ENCODE results near the gene EVPLL.
"Not testable (repeated sequence)": the region's sequence is repeated elsewhere in the genome, so short reads cannot be mapped to it uniquely, and the experiment has no call there.

EVPLL gene

GRCh38 chr17:18379246-18380146 lies 1.9 kb downstream of the EVPLL start:
- DNase-seq, result no peak

DNA sequence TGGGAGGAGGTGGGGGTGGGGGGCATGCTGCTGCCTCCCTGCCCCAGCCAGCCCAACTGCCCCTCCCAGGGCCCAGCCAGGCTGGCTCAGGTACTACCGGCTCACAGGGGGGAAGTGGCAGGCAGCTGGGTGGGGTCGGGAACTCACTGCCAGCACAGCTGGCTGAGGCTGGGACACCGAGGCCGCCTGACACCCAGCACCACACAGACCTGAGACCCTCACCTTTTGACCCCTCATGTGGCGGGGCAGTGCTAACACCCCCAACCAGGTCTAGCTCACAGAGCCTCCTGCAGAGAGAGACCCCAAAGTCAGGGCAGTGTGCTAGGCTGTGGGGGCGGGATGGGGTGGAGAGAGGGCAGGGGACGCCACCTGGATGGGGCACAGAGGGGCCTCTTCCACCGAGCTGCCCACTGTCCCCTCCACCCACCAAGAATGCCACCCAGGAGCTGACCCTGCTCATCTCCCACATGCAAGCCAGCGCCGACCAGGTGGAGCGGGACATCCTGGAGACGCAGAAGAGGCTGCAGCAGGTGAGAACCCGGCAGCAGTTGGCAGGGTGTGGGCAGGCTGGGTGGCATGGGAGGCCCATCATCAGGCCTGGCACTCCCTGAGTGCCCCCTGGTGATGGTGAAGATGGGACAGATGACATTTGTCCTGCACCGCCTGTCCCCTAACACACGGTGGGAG lies 3.0 kb downstream of the EVPLL start:
- DNase-seq, result no peak

DNA sequence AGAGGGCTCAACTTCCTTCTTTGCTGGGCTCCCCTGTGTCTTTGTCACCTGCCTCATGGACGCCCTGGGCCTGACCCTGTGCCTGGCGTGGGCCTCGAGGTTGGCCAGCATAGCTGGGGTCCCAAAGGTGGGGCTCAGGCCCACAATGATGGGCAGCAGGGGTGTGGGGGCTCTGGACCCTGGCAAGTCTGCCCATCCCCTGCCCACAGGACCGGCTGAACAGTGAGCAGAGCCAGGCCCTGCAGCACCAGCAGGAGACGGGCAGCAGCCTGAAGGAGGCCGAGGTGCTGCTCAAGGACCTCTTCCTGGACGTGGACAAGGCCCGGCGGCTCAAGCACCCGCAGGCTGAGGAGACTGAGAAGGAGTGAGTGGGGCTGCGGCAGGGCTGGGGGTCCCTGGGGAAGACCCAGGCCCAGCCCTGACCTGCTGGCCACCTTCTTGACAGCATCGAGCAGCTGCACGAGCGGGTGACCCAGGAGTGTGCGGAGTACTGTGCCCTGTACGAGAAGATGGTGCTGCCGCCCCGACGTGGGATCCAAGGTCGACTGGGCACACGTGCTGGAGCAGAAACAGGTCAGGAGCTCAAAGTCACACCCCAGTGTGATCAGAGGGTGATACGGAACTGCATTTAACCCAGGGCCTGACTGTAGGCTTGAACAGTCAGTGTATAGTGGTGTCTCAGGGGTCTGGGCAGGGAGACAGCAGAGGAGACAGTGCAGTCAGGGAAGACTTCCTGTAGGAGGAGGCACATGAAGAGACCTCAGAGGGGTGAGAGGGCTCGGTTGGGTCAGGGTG lies 3.8 kb downstream of the EVPLL start:
- no peak for DNase-seq

DNA sequence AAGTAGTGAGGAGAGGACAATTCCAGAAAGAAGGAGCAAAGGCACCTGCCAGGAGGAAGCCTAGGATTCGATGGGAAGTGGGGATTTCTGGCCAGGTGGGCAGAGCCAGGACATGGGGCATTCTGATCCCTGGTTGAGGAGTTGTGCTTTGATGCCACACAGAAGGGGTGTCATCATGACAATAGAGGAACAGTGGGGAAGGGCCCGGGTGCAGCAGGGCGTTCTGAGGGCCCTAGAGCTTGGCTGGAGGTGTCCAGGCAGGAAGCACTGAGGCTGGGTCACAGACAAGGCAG lies 4.3 kb downstream of the EVPLL start:
- no peak for DNase-seq

- DNase-seq, result no peak
Measured at GRCh38 chr17:18382441-18383078, 5.0 kb downstream of the EVPLL start.

DNA sequence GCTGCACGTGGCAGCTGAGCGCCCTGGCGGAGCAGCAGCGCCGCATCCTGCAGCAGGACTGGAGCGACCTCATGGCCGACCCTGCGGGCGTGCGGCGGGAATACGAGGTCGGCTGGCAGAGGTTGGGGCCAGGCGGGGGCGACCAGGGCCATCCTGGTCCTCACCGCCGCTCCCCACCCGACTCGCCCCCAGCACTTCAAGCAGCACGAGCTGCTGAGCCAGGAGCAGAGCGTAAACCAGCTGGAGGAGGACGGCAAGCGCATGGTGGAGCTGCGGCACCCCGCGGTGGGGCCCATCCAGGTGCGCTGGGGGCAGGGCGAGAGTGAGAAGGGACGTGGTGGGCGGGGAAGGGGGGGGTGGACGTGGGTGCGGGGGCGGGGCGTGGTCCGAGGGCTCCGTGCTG lies 5.5 kb downstream of the EVPLL start:
- DNase-seq, result peak in 1 of 2 experiments; percentile 40

DNA sequence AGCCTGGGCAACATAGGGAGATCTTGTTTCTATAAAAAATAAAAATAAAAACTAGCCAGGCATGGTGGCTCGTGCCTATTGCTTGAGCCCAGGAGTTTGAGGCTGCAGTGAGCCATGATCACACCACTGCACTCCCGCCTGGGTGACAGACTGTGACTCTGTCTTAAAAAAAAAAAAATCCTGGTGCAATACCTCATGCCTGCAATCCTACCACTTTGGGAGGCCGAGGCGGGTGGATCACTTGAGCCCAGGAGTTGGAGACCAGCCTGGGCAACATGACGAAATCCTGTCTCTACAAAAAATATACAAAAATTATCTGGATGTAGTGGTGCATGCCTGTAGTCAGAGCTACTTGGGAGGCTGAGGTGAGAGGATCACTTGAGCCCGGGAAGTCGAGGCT lies 6.7 kb downstream of the EVPLL start:
- DNase-seq, result not testable (repeated sequence)

DNA sequence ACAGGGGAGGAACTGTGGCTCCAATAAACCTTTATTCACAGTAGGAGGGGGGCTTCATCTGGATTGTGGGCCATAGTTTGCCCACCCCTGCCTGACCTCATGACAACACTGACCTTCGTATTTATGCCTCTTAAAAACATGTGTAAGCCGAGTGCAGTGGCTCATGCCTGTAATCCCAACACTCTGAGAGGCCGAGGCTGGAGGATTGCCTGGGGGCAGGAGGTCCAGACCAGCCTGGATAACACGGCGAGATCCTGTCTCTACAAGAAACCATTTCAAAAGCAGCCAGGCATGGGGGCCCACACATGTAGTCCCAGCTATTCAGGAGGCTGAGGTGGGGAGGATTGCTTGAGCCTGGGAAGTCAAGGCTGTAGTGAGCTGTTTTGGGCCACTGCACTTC lies 10.0 kb downstream of the EVPLL start:
- not testable (repeated sequence) for DNase-seq

DNA sequence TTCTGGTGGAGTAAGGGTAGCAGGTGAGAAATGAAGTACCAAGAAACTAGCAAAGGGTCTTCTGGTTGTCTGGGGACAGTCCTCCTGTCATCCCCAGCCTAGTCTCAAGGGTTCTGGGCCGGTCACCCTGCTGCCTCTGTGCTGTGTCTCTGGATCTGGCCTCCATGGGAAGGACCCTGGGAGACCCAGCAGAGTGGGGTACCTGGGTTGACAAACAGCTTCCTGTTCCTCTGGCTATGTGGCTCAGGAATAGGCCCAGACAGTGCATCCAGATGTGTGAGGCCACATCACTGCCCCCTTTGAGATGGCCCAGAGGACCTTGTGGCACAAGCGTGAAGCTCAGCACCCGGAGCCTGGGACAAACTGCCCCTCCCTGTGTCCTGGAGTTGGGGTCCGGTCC lies 10.7 kb downstream of the EVPLL start:
- not testable (repeated sequence) for DNase-seq

DNA sequence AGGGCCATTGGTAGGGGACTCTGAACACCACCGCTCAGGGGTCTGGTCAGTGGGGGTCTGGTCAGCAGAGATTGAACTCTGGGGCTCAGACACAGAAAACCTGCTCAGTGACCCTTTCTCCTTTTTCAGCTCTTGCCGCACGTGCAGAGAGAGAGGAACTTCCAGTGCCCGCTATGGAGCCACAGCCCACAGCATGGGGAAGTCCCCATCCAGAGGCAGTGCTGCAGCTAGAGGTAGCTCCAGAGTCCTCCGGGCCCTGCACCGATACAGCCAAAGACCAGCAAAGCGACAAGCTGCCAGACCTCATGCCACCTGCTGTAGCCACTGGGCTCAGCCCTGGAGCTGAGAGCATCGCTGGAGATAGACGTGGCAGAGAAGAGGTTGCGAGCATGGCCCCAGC lies 11.2 kb downstream of the EVPLL start:
- not testable (repeated sequence) for DNase-seq

DNA sequence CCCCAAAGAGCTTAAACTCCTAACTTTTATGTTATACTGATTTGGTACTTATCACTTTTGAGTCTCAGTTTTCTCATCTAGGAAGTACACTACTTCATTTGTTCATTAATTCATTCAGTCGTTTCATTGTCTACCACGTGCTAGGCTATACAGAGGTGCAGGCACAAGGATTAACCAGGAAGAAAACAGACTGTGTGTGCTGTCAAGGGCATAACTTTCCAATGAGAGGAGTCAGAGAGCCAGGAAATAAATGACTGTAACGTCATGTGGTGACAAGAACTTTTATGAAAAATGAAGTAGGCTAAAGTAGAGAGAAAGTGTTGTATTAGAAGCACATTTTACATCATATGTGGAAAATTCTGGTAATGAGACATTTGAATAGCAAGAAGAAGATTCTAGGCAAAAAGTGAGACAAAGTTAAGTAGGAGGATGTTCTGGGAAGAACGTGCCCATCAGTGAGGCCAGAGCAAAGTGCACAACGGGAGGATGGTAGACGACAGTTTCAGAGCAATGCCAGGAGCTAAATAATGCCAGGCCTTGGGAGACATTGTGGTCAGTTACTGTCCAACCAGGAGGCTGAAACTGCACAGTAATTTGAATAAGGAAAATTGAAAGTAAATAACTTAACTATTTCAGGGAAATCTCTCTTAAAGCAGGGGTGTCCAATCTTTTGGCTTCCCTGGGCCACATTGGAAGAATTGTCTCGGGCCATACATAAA lies 24.5 kb downstream of the EVPLL start:
- DNase-seq, result not testable (repeated sequence)

DNA sequence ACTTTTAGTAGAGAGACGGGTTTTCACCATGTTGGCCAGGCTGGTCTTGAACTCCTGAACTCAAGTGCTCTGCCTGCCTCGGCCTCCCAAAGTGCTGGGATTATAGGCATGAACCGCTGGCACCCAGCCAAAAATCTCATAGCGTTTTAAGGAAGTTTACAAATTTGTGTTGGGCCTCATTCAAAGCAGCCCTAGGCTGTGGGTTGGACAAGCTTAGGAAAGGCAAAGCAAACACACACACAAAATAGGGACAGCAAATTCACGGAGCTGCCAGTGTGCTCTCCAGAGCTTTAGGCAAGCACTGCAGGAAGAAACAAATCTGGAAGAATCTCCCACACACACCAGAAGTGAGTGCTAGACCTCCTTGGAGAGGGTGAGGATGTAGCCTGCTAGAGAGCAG lies 25.6 kb downstream of the EVPLL start:
- DNase-seq, result not testable (repeated sequence)

DNA sequence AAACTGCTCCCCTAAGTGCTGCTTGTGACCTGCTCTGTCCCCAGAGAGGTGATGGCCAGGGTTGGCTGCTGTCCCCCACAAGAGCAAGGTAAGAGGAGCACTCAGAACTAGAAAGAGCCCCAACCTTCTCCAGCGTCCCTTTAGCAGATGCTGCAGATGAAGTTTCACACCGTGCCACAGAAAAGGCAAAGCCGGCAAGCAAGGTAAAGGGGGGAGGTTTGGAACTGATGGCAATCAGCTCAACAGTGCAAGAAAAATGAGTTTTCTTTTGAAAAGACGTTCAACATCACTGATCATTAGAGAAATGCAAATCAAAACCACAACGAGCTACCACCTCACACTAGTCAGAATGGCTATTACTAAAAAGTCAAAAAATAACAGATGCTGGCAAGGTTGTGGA lies 26.0 kb downstream of the EVPLL start:
- DNase-seq, result not testable (repeated sequence)

- not testable (repeated sequence) for DNase-seq
Measured at GRCh38 chr17:18408906-18409305, 31.3 kb downstream of the EVPLL start.

DNA sequence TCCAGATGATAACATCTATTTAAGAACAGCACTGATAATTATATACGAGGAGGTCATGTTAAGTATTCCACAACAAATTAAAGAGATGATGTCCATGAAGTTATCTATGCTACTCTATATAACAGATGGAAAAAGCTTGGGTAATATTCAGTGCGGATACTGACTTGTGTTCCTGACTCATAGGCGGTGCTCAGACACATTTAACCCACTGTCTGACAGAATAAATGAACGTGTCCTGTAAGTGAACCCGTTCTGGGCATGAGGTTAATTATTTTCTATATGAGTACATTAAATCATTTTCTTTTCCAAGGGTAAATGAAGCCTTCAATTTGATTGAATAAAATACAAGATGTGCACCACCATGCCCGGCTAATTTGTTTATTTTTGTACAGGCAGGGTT lies 31.7 kb downstream of the EVPLL start:
- DNase-seq, result not testable (repeated sequence)

- DNase-seq, result not testable (repeated sequence)
Measured at GRCh38 chr17:18410736-18411135, 33.2 kb downstream of the EVPLL start.

GRCh38 chr17:18411377-18411864 lies 33.8 kb downstream of the EVPLL start:
- DNase-seq, result peak; percentile 65 to 67

DNA sequence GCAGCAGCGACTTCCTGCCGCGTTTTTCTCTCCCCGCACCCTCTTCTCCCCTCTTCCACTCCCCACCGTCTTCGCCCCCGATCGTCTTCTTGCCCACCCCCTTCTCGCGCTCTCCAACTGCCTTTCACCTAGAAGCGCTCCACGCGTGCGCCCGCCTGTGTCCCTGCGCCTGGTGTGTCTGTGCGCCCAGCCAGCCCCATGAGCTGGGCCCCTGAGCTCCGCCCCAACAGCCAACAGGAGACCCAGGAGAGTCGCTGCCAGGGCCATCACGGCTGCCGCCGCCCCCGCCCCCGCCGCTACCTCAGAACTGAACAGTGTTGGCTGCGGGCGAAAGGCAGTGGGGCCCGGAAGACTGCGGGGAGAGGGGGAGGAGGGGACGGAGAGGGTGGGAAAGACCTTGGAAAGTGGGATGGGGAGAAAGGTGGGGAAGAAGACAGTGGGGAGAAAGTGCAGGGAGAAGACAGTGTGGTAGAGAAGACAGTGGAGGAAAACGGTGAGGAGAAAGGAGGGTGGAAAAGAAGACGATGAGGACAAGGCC lies 34.5 kb downstream of the EVPLL start:
- not testable (repeated sequence) for DNase-seq

DNA sequence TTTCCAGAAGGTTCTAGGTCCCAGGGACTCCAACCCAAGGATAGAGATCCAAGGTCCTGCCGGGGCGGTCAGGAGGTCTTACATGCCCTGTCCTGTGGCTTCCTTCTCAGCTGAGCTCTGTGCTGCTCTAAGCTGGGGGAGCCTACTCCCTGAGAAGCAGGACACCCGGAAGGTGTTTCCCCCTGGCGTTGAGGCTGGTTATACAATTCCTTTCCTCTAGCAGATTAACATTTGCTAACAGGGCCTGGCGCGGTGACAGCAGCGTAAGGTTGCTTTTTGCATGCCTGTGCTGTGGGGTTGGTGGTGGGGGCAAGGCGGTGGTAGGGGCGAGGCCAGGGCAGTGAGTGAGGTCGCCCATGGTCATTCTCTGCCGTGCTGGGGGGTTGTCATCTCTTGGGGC lies 43.9 kb downstream of the EVPLL start:
- not testable (repeated sequence) for DNase-seq

DNA sequence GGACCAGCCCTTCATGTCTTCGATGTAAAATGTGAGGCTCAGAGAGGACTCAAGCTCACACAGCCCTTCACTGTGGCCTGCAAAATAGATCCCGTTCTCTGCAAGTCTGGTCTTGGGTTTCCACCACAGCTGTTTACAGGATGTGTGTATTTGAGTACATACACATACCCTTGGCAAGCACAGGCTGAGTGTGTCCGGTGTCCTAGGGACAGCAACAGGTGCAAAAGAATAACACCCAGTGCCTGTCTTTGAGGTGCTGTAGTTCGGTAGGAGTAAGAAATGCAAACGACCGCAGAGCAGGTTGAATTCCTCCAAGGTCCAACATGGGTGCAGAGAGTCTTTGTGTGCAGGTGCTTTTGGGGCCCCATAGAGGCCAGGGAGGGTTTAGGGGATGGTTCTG lies 44.9 kb downstream of the EVPLL start:
- DNase-seq, result not testable (repeated sequence)

GRCh38 chr17:18423015-18423414 lies 45.4 kb downstream of the EVPLL start:
- DNase-seq, result not testable (repeated sequence)

DNA sequence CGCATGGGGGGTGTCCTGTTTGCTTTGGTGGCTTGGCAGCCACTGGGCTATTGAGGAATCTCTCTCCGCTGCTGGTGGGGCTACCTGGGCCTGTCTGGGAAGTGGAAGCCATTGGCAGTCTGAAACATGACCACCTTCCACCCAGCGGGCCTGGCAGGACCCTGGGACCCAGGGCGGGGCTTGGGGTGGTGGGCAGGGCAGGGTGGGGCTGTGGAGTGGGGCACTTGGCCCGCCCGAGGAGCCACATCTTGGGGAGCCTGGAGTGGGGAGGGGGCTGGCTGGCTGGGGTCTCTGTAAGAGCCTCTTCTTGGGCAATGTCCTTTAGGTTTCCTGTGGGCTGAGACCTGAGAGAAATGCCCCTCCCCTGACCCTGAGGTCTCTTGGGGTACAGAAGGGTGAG lies 48.0 kb downstream of the EVPLL start:
- DNase-seq, result not testable (repeated sequence)

All from activated T-cell treated with anti-CD3 and anti-CD28 coated beads, Interleukin-2, amount 50 U/mL, for 48 hours (primary cell).